HG03565 (cell line): ENCODE data around the gene RSPO4.
"Not testable (repeated sequence)": the region's sequence is repeated elsewhere in the genome, so short reads cannot be mapped to it uniquely, and the experiment has no call there.

Source experiments
- ATAC-seq: cut with Tn5 transposase; IDR thresholded peaks from one replicate; pipeline ENCODE4 v1.9.1; 2021; ENCODE audit warnings: mild to moderate bottlenecking, moderate library complexity; ENCODE audit not compliant: unreplicated experiment

The RSPO4 gene

GRCh38 chr20:1005452-1006027, 3.4 kb upstream of the RSPO4 start:
- ATAC-seq = peak; percentile 51

GRCh38 chr20:1003920-1004697, 2.0 kb upstream of the RSPO4 start:
- no peak for ATAC-seq

- no peak for ATAC-seq
Measured at GRCh38 chr20:1002682-1003561, 811 bp upstream of the RSPO4 start.

- ATAC-seq = no peak
Measured at GRCh38 chr20:1001116-1001515, 995 bp downstream of the RSPO4 start.

GRCh38 chr20:998231-998830, 3.8 kb downstream of the RSPO4 start:
- ATAC-seq = no peak

GRCh38 chr20:997486-997885, 4.6 kb downstream of the RSPO4 start:
- ATAC-seq = no peak

- ATAC-seq = no peak
Measured at GRCh38 chr20:997016-997415, 5.1 kb downstream of the RSPO4 start.

- no peak for ATAC-seq
Measured at GRCh38 chr20:995170-995569, 6.9 kb downstream of the RSPO4 start.

GRCh38 chr20:992801-993535, 9.1 kb downstream of the RSPO4 start:
- ATAC-seq = no peak

GRCh38 chr20:991850-992249, 10.3 kb downstream of the RSPO4 start:
- no peak for ATAC-seq

GRCh38 chr20:990293-990959, 11.7 kb downstream of the RSPO4 start:
- ATAC-seq = no peak

GRCh38 chr20:988272-988671, 13.8 kb downstream of the RSPO4 start:
- ATAC-seq = no peak

- no peak for ATAC-seq
Measured at GRCh38 chr20:987677-988076, 14.4 kb downstream of the RSPO4 start.

- no peak for ATAC-seq
Measured at GRCh38 chr20:986733-987355, 15.3 kb downstream of the RSPO4 start.

- ATAC-seq = not testable (repeated sequence)
Measured at GRCh38 chr20:984994-985393, 17.1 kb downstream of the RSPO4 start.

- ATAC-seq = no peak
Measured at GRCh38 chr20:982754-983153, 19.4 kb downstream of the RSPO4 start.

GRCh38 chr20:977021-977420, 25.1 kb downstream of the RSPO4 start:
- ATAC-seq = no peak

GRCh38 chr20:976033-976432, 26.1 kb downstream of the RSPO4 start:
- ATAC-seq = no peak

- ATAC-seq = peak; percentile 41
Measured at GRCh38 chr20:973785-974194, 28.3 kb downstream of the RSPO4 start.

- no peak for ATAC-seq
Measured at GRCh38 chr20:972256-972655, 29.9 kb downstream of the RSPO4 start.
